HG03565 (cell line): ENCODE measurements around the gene SLFN11.
"Not testable (repeated sequence)": the region's sequence is repeated elsewhere in the genome, so short reads cannot be mapped to it uniquely, and the experiment has no call there.

Source experiments
- ATAC-seq: cut with Tn5 transposase; IDR thresholded peaks from one replicate; pipeline ENCODE4 v1.9.1; 2021; ENCODE audit warnings: mild to moderate bottlenecking, moderate library complexity; ENCODE audit not compliant: unreplicated experiment

SLFN11 gene

GRCh38 chr17:35309345-35309744, 64.1 kb downstream of the SLFN11 start:
- ATAC-seq = not testable (repeated sequence)
